Breast epithelium (tissue), 3 donors: ENCODE results near the gene ALX4.

ENCODE experiments used
- CTCF ChIP-seq, 3 donors: fragments of 450-650 bp; IDR thresholded peaks; one replicate each; pipeline ENCODE4 v1.5.1; 2016 to 2017; ENCODE audit warnings: antibody characterized with exemption in 3 of 3, mild to moderate bottlenecking in 3 of 3, moderate library complexity in 3 of 3
- POLR2A ChIP-seq: fragments of 450-650 bp; IDR thresholded peaks from one replicate; pipeline ENCODE4 v1.6.1; 2016; ENCODE audit warnings: antibody characterized with exemption, mild to moderate bottlenecking, moderate library complexity
- POLR2AphosphoS5 ChIP-seq, 3 donors: sonication (generic); formaldehyde crosslinking; IDR thresholded peaks; one replicate each; pipeline ENCODE4 v1.6.1; 2017; ENCODE audit warnings: antibody characterized with exemption in 3 of 3

GRCh38 chr11:44258839-44259420 is 51.0 kb downstream of the ALX4 start:
- TF ChIP-seq CTCF (IDR thresholded peaks at IDR 0.05) = no peak
- no peak for TF ChIP-seq POLR2A
- TF ChIP-seq POLR2AphosphoS5 (IDR thresholded peaks at IDR 0.05) = no peak
